GM18870 (cell line): ENCODE data around the gene RAD9A.

ENCODE experiments used
- ATAC-seq: cut with Tn5 transposase; IDR thresholded peaks from one replicate; pipeline ENCODE4 v1.9.1; 2021; ENCODE audit warnings: moderate library complexity; ENCODE audit not compliant: unreplicated experiment

RAD9A gene

GRCh38 chr11:67438158-67438902 is 46.5 kb downstream of the RAD9A start:
- no peak for ATAC-seq

GRCh38 chr11:67439321-67440228 is 47.8 kb downstream of the RAD9A start:
- ATAC-seq, result no peak

GRCh38 chr11:67440229-67441097 is 48.7 kb downstream of the RAD9A start:
- no peak for ATAC-seq

GRCh38 chr11:67441098-67441563 is 49.3 kb downstream of the RAD9A start:
- ATAC-seq, result no peak

- no peak for ATAC-seq
Measured at GRCh38 chr11:67441731-67442351, 50.1 kb downstream of the RAD9A start.

- no peak for ATAC-seq
Measured at GRCh38 chr11:67442504-67443404, 51.0 kb downstream of the RAD9A start.

GRCh38 chr11:67445515-67445914 is 53.7 kb downstream of the RAD9A start:
- no peak for ATAC-seq
